ENCODE results near the gene CLRN1. TPM values are rescaled to one million over a fixed set of nuclear protein-coding genes. Genes with fewer than 3 reads are reported as not detected.

CLRN1 gene
- total and polyA plus RNA-seq, 2 of the 13 experiments (the other 11 are each of a cell fraction or from before 2014, with no cell fraction given), result not detected

DNA sequence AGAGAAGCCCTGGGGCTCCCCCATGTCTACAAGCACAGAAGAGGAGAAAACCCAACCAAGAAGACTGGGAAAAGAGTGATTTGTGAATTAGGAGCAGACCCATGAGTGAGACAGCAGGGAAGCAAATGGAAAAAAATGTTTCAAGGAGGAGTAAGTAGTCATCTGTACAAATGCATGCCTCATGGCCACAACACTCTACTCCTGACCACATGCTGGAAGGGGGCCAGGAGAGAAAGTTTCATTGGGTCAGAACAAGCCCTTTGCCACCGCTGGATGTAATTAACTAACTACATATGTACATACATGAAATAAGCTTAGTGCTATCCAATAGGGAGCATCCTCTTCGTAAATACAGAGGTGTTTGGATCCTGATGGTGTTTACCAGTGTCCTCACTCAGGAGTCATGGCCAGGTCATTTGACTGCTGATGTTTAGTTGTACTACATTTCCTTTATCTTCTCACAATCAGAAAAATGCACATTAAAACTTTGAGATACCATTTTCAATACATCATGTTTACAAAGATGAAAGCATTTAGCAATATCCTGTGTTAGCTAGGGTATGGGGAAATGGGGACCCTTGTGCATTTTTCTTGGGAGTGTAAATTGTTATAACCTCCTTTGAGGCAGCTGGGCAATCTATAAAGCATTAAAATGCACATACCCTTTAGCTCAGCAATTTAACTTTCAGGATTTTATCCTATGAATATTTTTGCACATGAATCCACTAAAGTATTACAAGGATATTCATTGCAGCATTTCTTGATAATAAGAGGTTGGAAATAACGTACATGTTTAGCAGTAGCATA, 27.1 kb downstream of the CLRN1 start (continued):
- TF ChIP-seq, protein P1, sequence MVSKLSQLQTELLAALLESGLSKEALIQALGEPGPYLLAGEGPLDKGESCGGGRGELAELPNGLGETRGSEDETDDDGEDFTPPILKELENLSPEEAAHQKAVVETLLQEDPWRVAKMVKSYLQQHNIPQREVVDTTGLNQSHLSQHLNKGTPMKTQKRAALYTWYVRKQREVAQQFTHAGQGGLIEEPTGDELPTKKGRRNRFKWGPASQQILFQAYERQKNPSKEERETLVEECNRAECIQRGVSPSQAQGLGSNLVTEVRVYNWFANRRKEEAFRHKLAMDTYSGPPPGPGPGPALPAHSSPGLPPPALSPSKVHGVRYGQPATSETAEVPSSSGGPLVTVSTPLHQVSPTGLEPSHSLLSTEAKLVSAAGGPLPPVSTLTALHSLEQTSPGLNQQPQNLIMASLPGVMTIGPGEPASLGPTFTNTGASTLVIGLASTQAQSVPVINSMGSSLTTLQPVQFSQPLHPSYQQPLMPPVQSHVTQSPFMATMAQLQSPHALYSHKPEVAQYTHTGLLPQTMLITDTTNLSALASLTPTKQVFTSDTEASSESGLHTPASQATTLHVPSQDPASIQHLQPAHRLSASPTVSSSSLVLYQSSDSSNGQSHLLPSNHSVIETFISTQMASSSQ (IDR thresholded peaks at IDR 0.05; ENCODE audit: low read depth), result no peak
- TF ChIP-seq, protein P1 (CRISPR knock-in tag; IDR thresholded peaks at IDR 0.05; ENCODE audit: borderline replicate concordance), result no peak
- no peak for TF ChIP-seq ZFP36 (IDR thresholded peaks at IDR 0.05; ENCODE audit: borderline replicate concordance, low read depth, low read length, partially characterized antibody)
- no peak for TF ChIP-seq FOXK2 (IDR thresholded peaks at IDR 0.05)
- TF ChIP-seq ZFYVE20 (CRISPR knock-in tag; IDR thresholded peaks at IDR 0.05; ENCODE audit: borderline replicate concordance, low read depth), result no peak
- TF ChIP-seq, protein P2, sequence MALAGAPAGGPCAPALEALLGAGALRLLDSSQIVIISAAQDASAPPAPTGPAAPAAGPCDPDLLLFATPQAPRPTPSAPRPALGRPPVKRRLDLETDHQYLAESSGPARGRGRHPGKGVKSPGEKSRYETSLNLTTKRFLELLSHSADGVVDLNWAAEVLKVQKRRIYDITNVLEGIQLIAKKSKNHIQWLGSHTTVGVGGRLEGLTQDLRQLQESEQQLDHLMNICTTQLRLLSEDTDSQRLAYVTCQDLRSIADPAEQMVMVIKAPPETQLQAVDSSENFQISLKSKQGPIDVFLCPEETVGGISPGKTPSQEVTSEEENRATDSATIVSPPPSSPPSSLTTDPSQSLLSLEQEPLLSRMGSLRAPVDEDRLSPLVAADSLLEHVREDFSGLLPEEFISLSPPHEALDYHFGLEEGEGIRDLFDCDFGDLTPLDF (CRISPR knock-in tag; IDR thresholded peaks at IDR 0.05), result no peak
- no peak for TF ChIP-seq NRL (CRISPR knock-in tag; IDR thresholded peaks at IDR 0.05; ENCODE audit: borderline replicate concordance)
- TF ChIP-seq ZNF484 (CRISPR knock-in tag; IDR thresholded peaks at IDR 0.05; ENCODE audit: borderline replicate concordance, low read depth), result no peak
- TF ChIP-seq MIER2 (CRISPR knock-in tag; IDR thresholded peaks at IDR 0.05), result no peak
- TF ChIP-seq, protein P3, sequence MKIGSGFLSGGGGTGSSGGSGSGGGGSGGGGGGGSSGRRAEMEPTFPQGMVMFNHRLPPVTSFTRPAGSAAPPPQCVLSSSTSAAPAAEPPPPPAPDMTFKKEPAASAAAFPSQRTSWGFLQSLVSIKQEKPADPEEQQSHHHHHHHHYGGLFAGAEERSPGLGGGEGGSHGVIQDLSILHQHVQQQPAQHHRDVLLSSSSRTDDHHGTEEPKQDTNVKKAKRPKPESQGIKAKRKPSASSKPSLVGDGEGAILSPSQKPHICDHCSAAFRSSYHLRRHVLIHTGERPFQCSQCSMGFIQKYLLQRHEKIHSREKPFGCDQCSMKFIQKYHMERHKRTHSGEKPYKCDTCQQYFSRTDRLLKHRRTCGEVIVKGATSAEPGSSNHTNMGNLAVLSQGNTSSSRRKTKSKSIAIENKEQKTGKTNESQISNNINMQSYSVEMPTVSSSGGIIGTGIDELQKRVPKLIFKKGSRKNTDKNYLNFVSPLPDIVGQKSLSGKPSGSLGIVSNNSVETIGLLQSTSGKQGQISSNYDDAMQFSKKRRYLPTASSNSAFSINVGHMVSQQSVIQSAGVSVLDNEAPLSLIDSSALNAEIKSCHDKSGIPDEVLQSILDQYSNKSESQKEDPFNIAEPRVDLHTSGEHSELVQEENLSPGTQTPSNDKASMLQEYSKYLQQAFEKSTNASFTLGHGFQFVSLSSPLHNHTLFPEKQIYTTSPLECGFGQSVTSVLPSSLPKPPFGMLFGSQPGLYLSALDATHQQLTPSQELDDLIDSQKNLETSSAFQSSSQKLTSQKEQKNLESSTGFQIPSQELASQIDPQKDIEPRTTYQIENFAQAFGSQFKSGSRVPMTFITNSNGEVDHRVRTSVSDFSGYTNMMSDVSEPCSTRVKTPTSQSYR (CRISPR knock-in tag; IDR thresholded peaks at IDR 0.05; ENCODE audit: borderline replicate concordance), result no peak
- no peak for TF ChIP-seq ZNF629 (CRISPR knock-in tag; conservative IDR thresholded peaks at IDR 0.05)
- TF ChIP-seq KAT8 (CRISPR knock-in tag; IDR thresholded peaks at IDR 0.05), result no peak

Measured in HepG2 (cell line).